Trophoblast cell (in vitro differentiated cells and primary cell): Measurements from ENCODE around the gene THSD4.

Source experiments
- DNase-seq, 2 donors: peaks; one replicate each; pipeline ENCODE4 v3.0.0-alpha.2; 2016
- H2AFZ ChIP-seq: 2 replicates; pipeline ENCODE4 v1.6.1; 2013; ENCODE audit warnings: low read length, moderate library complexity, mild to moderate bottlenecking; ENCODE audit not compliant: insufficient read depth, poor library complexity
- H2AK5ac ChIP-seq: 2 replicates; pipeline ENCODE4 v1.6.1; 2013; ENCODE audit warnings: mild to moderate bottlenecking, low read length
- H2BK120ac ChIP-seq: 2 replicates; pipeline ENCODE4 v1.6.1; 2013; ENCODE audit warnings: low read length, mild to moderate bottlenecking, moderate library complexity; ENCODE audit not compliant: insufficient read depth, poor library complexity
- H2BK12ac ChIP-seq: 2 replicates; pipeline ENCODE4 v1.6.1; 2013; ENCODE audit warnings: mild to moderate bottlenecking, low read length, moderate library complexity
- H2BK5ac ChIP-seq: 2 replicates; pipeline ENCODE4 v1.6.1; 2013; ENCODE audit warnings: low read length, low read depth, moderate library complexity, mild to moderate bottlenecking; ENCODE audit not compliant: poor library complexity
- H3K14ac ChIP-seq: 2 replicates; pipeline ENCODE4 v1.6.1; 2013; ENCODE audit warnings: mild to moderate bottlenecking, low read length
- H3K18ac ChIP-seq: 2 replicates; pipeline ENCODE4 v1.6.1; 2013; ENCODE audit warnings: mild to moderate bottlenecking, low read length
- H3K23ac ChIP-seq: 2 replicates; pipeline ENCODE4 v1.6.1; 2013; ENCODE audit warnings: low read length
- H3K27ac ChIP-seq: 2 replicates; pipeline ENCODE4 v1.5.1; 2013; ENCODE audit warnings: low read depth, mild to moderate bottlenecking, inconsistent platforms, low read length, moderate library complexity
- H3K27me3 ChIP-seq: 2 replicates; pipeline ENCODE4 v1.6.1; 2013; ENCODE audit warnings: inconsistent platforms, mild to moderate bottlenecking, low read length, moderate library complexity; ENCODE audit not compliant: insufficient read depth
- H3K36me3 ChIP-seq, 2 experiments: 1 replicate in 1 of 2; 2 replicates in 1 of 2; pipeline ENCODE4 v1.6.1; 2013; ENCODE audit warnings: low read length in 2 of 2, mild to moderate bottlenecking in 2 of 2, moderate library complexity in 1 of 2; ENCODE audit not compliant: insufficient read depth in 2 of 2, control insufficient read depth in 1 of 2
- H3K4ac ChIP-seq: 2 replicates; pipeline ENCODE4 v1.6.1; 2013; ENCODE audit warnings: low read depth, mild to moderate bottlenecking, low read length, moderate library complexity
- H3K4me1 ChIP-seq, 2 experiments: 1 replicate in 1 of 2; 2 replicates in 1 of 2; pipeline ENCODE4 v1.6.1; 2013; ENCODE audit warnings: low read length in 2 of 2, mild to moderate bottlenecking in 2 of 2, moderate library complexity in 1 of 2; ENCODE audit not compliant: insufficient read depth in 2 of 2, control insufficient read depth in 1 of 2
- H3K4me2 ChIP-seq: 2 replicates; pipeline ENCODE4 v1.6.1; 2013; ENCODE audit warnings: inconsistent platforms, mild to moderate bottlenecking, low read length, moderate library complexity
- H3K4me3 ChIP-seq: 2 replicates; pipeline ENCODE4 v1.5.1; 2013; ENCODE audit warnings: mild to moderate bottlenecking, low read depth, low read length, inconsistent platforms
- H3K79me1 ChIP-seq: one replicate; pipeline ENCODE4 v1.6.1; 2013; ENCODE audit warnings: low read length
- H3K79me2 ChIP-seq: 2 replicates; pipeline ENCODE4 v1.6.1; 2013; ENCODE audit warnings: low read length, mild to moderate bottlenecking; ENCODE audit not compliant: control insufficient read depth, insufficient read depth, poor library complexity
- H3K9ac ChIP-seq: 2 replicates; pipeline ENCODE4 v1.6.1; 2013; ENCODE audit warnings: mild to moderate bottlenecking, low read length
- H3K9me3 ChIP-seq: 2 replicates; pipeline ENCODE4 v1.6.1; 2013; ENCODE audit warnings: low read depth, mild to moderate bottlenecking, control low read depth, inconsistent platforms, low read length; ENCODE audit not compliant: insufficient read depth
- H4K12ac ChIP-seq: 2 replicates; pipeline ENCODE4 v1.6.1; 2013; ENCODE audit warnings: low read depth, mild to moderate bottlenecking, low read length, moderate library complexity
- H4K8ac ChIP-seq: 2 replicates; pipeline ENCODE4 v1.6.1; 2013; ENCODE audit warnings: low read depth, mild to moderate bottlenecking, low read length, moderate library complexity
- H4K91ac ChIP-seq: one replicate; pipeline ENCODE4 v1.6.1; 2013; ENCODE audit warnings: low read depth, mild to moderate bottlenecking, low read length, moderate library complexity
- WGBS: extraction: QIAGEN DNeasy Blood & Tissue Kit; methylation state at CpG from one replicate; pipeline ENCODE4 v1.1.7; 2013; ENCODE audit warnings: missing lambda C conversion rate; ENCODE audit not compliant: insufficient read length, insufficient coverage; ENCODE audit errors: extremely low coverage; 5-methylcytosine and 5-hydroxymethylcytosine counted together

The THSD4 gene

DNA sequence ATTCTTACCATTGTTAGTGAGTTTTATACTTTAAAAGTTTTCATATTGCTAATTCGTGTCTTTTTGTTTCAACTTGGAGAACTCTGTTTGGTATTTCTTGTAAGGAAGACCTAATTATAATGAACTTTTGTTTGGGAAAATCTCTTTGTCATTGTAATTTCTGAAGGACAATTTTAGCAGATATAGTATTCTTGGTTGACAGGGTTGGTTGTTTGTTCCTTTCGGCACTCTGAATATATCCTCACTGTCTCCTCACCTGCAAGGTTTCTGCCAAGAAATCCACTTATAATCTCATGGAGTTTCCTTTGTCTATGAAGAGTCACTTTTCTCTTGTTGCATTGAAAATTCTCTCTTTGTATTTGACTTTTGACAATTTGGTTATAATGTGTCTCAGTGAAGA lies 469.9 kb downstream of the THSD4 start:
- Histone ChIP-seq H3K79me2 (no peaks in the 10 kb centered on the region), H3K27ac (no peak overlapping the region), H2AK5ac (no peak overlapping the region), H3K4me3 (no peak overlapping the region), H3K14ac (no peak overlapping the region), H2BK120ac (no peak overlapping the region), H3K9ac (no peak overlapping the region), H4K8ac (no peak overlapping the region), H4K91ac (no peak overlapping the region), H3K9me3 (no peaks in the 10 kb centered on the region), H3K18ac (no peak overlapping the region), H2BK12ac (no peak overlapping the region), H3K79me1 (no peaks in the 10 kb centered on the region), H3K4ac (no peak overlapping the region), H3K4me2 (no peak overlapping the region), H2AFZ (no peak overlapping the region), H3K23ac (no peak overlapping the region), H3K27me3 (no peaks in the 10 kb centered on the region), H2BK5ac (no peak overlapping the region), H4K12ac (no peak overlapping the region), H3K4me1 (peaks cover 0 to 3% of the 10 kb centered on the region in 2 experiments), H3K36me3 (no peaks in the 10 kb centered on the region)
- no peak for DNase-seq
- WGBS = no CpG with 5 or more reads among the region's 2 CpGs

DNA sequence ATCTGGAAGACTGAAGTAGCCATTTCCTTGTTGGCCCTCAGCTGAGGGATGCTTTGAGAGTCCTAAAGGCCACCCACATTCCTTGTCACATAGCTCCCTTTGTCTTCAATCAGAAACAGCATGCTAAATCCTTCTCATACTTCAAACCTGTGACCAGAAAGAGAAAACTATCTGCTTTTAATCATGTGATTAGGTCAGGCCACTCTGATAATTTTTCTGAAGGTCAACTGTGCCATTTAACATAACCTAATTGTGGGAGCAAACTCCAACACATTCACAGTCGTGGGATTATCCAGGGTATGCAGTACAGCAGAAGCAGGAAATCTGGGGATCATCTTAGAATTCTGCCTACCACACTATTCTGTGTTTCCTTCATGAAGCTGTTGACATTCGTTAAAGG lies 471.2 kb downstream of the THSD4 start:
- no peaks in the 10 kb centered on the region for H3K36me3 ChIP-seq
- no peak overlapping the region for H2BK12ac ChIP-seq
- no peak for DNase-seq
- no peaks in the 10 kb centered on the region for H3K27me3 ChIP-seq
- H3K23ac ChIP-seq = no peak overlapping the region
- H3K79me1 ChIP-seq = no peaks in the 10 kb centered on the region
- no peak overlapping the region for H3K4me2 ChIP-seq
- no peaks in the 10 kb centered on the region for H3K9me3 ChIP-seq
- H4K12ac ChIP-seq = no peak overlapping the region
- no peak overlapping the region for H3K27ac ChIP-seq
- no peak overlapping the region for H2BK5ac ChIP-seq
- no peak overlapping the region for H3K4ac ChIP-seq
- no peak overlapping the region for H4K91ac ChIP-seq
- H3K4me3 ChIP-seq = no peak overlapping the region
- no peak overlapping the region for H4K8ac ChIP-seq
- H3K14ac ChIP-seq = no peak overlapping the region
- H2BK120ac ChIP-seq = no peak overlapping the region
- H3K4me1 ChIP-seq = peaks cover 0 to 3% of the 10 kb centered on the region in 2 experiments
- H2AK5ac ChIP-seq = no peak overlapping the region
- H2AFZ ChIP-seq = no peak overlapping the region
- no peaks in the 10 kb centered on the region for H3K79me2 ChIP-seq
- H3K18ac ChIP-seq = no peak overlapping the region
- no CpG with 5 or more reads among the region's 2 CpGs for WGBS
- no peak overlapping the region for H3K9ac ChIP-seq

DNA sequence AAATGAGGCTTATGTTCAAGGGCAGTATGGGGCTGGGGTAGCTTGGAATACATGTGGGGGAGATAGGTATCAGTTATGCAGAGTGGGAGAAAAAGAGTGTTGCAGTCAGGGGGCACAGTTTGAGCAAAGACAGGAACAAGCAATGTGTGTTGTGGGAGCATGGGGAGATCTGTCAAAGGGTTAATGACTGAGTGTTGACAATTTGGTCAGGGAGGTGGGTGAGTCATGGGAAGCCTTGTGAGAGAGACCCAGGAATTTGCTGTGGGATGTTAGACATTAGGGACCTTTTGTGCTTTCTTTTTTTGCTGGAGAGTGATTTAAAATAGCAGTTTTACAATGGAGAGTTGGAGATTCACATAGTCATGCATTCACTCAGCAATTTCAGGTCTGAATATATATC lies 473.5 kb downstream of the THSD4 start:
- H3K27me3 ChIP-seq = no peaks in the 10 kb centered on the region
- no peak overlapping the region for H3K27ac ChIP-seq
- no peaks in the 10 kb centered on the region for H3K36me3 ChIP-seq
- no peaks in the 10 kb centered on the region for H3K79me1 ChIP-seq
- no peak overlapping the region for H3K4ac ChIP-seq
- H2BK5ac ChIP-seq = no peak overlapping the region
- no peak overlapping the region for H3K9ac ChIP-seq
- H3K79me2 ChIP-seq = no peaks in the 10 kb centered on the region
- H3K4me2 ChIP-seq = no peak overlapping the region
- no peak for DNase-seq
- no peak overlapping the region for H3K23ac ChIP-seq
- H4K91ac ChIP-seq = no peak overlapping the region
- no peak overlapping the region for H2AK5ac ChIP-seq
- no peak overlapping the region for H3K4me3 ChIP-seq
- no peak overlapping the region for H2BK12ac ChIP-seq
- no peak overlapping the region for H2BK120ac ChIP-seq
- H4K12ac ChIP-seq = no peak overlapping the region
- H3K18ac ChIP-seq = no peak overlapping the region
- peaks cover 0 to 3% of the 10 kb centered on the region in 2 experiments for H3K4me1 ChIP-seq
- H2AFZ ChIP-seq = no peak overlapping the region
- no peak overlapping the region for H3K14ac ChIP-seq
- H4K8ac ChIP-seq = no peak overlapping the region
- H3K9me3 ChIP-seq = no peaks in the 10 kb centered on the region

DNA sequence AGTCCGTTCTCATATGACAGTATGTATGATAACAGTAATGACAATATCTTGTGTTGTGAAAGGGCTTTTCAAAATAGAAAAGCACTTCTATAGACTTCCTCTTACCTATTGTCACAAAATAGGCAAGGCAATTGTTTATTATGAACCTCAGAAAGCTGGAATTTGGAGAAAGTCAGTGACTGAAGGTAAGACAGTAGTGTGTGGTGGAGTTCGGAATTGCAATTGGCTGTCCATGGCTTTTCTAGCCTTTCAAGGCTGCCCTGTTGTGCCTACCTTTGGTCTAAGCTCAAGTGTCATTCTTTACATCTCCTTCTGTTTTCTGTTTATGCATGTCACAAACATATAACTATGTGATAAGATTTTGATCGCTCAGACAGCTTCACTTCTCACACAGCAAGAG lies 475.8 kb downstream of the THSD4 start:
- Histone ChIP-seq H3K79me1 (no peaks in the 10 kb centered on the region), H2BK120ac (no peak overlapping the region), H3K27me3 (no peaks in the 10 kb centered on the region), H4K91ac (no peak overlapping the region), H3K4ac (no peak overlapping the region), H3K18ac (no peak overlapping the region), H2AFZ (no peak overlapping the region), H3K4me2 (no peak overlapping the region), H3K79me2 (no peaks in the 10 kb centered on the region), H3K9me3 (peaks cover 1% of the 10 kb centered on the region), H3K36me3 (no peaks in the 10 kb centered on the region), H3K23ac (no peak overlapping the region), H3K4me3 (no peak overlapping the region), H4K12ac (no peak overlapping the region), H2AK5ac (no peak overlapping the region), H2BK12ac (no peak overlapping the region), H3K14ac (no peak overlapping the region), H3K4me1 (peaks cover 0 to 3% of the 10 kb centered on the region in 2 experiments), H4K8ac (no peak overlapping the region), H3K9ac (no peak overlapping the region), H3K27ac (no peak overlapping the region), H2BK5ac (no peak overlapping the region)
- peak in 1 of 2 donors; percentile 4 for DNase-seq
- no CpG with 5 or more reads among the region's 3 CpGs for WGBS
